Kidney tubule cell (primary cell): ENCODE results near the gene ZNF346.
A peak's percentile ranks its signal among the peaks of the same experiment; 100 is the strongest.
"Not testable (repeated sequence)": the region's sequence is repeated elsewhere in the genome, so short reads cannot be mapped to it uniquely, and the experiment has no call there.

ENCODE experiments used
- DNase-seq: peaks from one replicate; pipeline ENCODE4 v3.0.0-alpha.2; 2018; ENCODE audit warnings: low spot score

Gene ZNF346

DNA sequence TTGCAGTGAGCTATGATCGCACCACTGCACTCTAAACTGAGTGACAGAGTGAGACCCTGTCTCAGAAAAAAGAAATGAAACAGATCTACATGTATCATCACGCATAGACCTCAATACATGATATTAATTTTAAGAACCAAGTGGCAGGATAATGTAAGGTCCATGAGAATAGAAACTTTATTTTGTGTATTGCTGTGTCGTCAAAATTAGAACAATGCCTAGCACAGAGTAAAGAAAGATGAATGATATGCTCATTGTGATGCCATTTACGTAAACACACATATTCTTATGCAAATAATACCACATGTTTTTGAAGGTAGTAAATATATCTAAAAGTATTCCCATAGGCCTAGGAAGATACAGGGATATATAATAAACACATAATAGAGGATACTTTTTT, 12.3 kb upstream of the ZNF346 start:
- no peak for DNase-seq

DNA sequence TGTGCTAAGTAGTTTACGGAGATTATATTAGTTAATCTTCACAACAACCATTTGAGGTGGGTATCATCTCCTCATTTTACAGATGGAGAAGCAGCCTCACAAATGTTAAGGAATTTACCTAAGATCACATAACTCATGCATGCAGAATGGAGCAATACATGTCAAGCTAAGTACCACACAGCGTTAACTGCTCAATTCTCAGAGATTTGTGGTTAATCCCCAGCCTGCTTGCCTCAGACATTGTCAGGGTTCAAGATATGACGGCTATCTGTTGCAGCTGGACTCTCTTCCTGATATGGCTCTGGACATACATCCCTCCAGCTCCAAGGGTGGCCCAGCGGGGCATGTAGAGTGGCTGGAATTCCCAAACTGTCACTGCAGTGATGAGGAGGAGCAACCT, 7.3 kb upstream of the ZNF346 start:
- DNase-seq, result no peak

DNA sequence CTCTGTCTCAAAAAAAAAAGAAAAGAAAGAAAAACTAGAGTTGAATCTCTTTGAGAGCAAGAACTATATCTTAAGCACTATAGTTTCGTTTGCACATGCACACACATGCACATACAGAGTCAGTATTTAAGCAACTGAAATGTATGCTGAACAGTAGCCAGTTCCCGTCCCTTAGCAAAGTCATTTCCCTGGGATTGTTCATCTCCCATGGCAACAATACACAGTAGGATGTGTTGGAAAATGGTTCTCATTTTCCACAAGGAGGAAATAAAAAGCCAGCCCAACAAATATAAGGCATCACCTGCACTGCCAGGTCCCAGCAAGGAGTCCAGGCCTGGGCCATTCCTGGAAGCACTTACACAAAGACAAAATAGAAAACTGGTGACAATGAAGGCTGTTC, 4.2 kb upstream of the ZNF346 start:
- no peak for DNase-seq

DNA sequence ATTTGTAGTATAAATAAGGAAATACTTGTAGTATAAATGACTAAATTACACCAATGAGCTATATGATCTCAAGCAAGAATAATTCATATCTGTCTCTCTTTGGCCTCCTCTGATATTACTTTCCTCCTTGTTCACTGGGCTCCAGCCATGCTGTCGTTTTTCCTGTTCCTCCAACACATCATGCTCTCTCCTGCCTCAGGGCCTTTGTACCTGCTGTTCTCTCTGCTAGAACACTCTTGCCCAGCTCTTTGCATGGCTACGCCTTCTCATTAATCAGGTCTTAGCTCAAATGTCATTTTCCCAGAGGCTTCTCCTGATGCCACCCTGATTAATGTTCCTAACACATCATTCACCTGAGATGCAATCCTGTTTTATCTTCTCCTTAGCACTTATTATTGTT, 2.5 kb upstream of the ZNF346 start:
- no peak for DNase-seq

DNA sequence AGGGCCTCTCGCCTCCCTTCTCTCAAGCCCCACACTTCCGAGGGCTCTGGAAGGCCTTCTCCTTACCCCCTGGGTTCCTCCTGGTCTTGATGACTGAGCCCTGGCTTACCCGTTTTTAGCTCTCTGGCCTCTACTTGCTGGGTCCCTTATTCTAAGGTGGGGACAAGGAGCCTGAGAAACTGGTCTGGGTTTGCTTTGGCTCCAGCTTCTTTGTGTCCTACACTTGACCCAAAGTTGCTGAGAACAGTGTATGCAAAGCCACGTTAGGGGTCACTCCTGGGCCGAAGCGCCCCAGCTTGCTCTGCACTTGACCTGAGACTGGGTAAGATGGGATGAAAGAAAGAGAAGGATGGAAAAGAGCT, 788 bp downstream of the ZNF346 start:
- DNase-seq, result no peak

DNA sequence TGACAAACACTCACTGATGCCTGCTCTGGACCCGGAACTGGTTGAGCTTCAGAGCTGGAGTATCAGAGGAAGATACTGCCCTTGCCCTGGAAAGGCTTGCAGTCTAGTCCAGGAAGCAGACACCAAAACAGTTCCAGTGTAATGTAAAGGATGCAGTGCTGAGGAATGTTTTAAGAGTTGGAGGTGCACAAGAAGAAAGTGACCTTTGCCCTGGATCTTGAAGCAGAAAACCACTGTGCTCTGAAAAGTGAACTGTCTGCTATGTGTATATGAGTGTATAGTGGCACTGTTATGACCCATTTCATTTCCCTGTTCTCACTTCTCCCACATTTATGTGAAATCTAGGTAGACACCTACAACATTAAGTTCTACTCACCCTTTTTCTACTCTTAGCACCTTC, 2.1 kb downstream of the ZNF346 start:
- no peak for DNase-seq

DNA sequence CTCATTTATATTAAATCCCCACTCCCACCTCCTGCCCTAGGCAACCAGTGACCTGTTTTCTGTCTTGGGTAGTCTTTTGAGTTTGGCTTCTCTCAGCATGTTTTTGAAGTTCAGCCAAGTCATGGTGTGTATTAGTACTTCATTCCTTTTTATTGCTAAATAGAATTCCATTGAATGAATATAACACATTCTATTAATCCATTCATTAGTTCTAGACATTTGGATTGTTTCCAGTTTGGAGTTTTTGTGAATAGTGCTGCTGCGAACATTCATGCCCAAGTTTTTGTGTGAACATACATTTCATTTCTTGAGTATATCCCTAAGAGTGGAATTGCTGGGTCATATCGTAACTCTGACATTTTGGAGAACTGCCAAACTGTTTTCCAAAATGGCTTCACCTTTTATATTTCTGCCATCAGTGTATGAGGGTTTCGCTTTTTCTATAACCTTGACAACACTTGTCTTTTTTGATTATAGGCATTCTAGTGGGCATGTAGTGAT, 2.7 kb downstream of the ZNF346 start:
- DNase-seq, result no peak

DNA sequence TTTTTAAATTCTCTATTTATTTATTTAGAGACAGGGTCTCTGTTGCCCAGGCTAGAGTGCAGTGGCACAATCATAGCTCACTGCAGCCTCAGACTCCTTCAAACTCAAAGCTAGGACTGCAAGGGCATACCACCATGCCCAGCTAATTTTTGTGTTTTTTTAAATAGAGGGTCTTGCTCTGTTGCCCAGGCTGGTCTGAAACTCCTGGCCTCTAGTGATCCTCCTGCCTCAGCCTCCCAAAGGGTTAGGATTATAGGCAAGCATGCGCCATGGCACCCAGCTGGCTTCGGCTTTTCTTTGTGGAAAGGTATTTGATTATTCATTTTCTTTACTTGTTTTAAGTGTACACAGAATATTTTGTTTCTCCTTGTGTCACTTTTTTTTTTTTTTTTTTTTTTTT, 5.2 kb downstream of the ZNF346 start:
- DNase-seq, result no peak

DNA sequence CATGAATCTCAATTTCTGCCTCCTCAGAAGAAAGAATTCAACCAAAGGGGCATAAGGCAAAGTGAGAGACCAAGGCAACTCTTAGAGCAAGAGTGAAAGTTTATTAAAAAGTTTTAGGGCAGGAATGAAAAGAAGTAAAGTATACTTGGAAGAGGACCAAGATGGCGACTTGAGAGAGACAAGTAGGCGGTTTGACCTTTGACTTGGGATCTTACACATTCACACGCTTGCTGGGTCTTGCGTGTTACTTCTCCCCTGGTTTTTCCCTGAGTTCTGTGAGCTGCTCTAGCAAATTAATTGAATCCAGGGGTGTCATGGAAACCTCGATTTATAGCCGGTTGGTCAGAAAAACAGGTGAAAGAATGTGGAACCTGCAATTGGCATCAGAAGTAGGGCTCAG, 7.0 kb downstream of the ZNF346 start:
- DNase-seq, result no peak

DNA sequence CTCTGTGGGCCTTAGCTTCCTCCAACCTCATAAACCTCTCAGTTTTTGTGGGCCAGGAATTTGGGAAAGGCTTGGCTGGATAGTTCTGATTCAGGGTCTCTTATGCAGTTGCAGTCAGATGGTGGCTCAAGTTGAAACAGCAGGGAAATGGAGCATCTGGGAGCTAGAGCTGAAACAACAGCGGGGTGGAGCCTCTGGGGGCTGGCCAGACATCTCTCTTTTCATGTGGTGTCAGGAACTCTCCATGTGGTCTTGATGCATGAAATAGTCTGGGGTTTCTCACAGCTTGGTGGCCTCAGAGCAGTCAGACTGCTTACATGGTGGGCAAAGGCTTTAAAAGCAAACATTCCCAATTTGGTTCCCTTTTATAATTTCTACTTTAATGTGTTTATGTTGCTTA, 13.5 kb downstream of the ZNF346 start:
- no peak for DNase-seq

DNA sequence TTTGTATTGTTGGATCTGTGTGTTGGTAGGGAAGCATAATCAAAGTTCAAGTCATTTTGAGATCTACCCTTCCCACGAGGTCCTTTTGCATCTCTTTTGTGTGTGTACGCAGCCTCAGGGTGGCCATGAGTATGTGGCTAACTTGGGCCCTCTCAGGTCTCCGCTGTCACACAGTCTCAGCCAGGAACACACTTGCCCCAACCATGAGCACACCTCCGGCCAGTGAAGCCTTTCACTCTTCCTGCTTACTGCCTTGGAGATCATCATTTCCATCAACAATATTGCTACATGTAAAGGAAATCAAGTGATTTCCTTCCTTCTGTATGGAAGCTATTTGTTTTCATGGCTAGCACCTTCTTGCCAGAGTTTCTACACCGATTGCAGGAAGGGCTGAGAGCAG, 13.9 kb downstream of the ZNF346 start:
- no peak for DNase-seq

DNA sequence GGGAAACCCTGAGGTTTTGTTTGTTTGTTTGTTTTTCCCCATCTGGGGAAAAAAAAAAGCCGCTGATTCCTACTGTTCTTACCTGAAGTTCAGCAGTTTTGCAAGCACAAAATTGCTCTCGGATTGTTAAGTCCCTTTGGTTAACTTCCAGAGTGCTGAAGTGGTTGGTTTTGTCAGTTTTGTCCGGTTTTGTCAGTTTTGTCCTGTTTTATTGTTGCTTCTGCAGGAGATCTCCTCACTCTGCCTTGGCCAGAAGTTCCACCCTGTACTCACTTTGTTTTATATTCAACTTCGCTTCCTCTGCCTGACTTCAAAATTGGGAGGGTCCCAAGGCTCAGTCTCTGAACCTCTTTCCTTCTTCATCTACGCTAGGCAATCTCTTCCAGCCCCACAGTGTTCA, 14.4 kb downstream of the ZNF346 start:
- DNase-seq, result no peak

DNA sequence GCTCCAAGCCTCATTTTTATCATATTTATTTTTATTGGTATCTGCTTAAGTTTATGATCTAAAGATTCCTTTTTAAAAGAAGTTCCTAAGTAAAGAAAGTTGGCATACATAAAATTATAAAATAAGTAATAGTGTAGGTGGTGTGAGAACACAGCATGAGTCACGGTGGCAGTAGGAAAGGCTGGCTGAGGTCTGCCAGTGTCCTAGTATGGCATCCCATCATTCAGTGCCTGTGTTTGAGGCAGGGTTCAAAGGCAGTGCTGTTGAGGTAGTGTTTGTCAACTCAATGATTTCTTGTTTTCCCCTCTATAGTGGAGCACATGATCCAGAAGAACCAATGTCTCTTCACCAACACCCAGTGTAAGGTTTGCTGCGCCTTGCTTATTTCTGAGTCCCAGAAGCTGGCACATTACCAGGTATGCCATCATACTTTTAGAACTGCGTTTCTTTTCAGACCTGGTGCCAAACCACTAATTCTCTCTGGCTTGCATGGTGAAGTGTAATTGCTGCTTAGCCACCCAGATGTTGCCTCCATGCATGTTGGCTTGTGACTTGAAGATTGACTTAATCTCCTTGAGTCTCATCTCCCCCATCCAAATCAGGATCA, 18.4 kb downstream of the ZNF346 start:
- DNase-seq, result no peak

DNA sequence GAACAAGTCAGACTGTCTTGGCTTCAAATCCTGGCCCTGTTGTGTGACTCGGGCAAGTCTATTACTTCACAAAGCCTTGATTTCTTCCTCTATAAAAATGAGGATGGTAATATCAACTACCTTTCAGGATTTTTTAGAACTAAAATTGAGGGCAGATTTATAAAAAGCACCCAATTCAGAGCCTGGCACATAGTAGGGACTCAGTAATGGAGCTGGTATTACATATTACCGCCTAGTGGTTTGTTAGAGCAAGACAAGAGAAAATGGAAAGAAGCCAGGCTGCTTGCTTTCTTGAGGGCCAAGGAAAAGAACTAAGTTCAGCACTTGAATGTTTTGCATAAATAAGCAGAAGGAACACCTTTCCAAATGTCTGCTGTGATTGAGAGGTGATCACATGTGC, 19.4 kb downstream of the ZNF346 start:
- no peak for DNase-seq

DNA sequence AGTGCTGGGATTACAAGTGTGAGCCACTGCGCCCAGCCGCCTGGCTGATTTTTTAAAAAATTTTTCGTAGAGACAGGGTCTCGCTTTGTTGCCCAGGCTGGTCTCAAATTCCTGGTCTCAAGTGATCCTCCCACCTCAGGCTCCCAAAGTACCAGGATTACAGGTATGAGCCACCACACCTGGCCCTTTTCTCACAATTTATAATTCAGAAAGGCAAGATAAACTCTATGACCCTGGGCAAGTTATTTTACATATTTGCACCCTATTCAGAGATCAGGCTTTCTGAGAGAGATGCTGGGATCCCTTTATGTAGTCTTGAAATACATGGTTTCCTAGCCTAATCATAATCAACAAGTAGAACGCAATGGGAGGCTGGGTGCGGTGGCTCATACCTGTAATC, 20.6 kb downstream of the ZNF346 start:
- DNase-seq, result no peak

DNA sequence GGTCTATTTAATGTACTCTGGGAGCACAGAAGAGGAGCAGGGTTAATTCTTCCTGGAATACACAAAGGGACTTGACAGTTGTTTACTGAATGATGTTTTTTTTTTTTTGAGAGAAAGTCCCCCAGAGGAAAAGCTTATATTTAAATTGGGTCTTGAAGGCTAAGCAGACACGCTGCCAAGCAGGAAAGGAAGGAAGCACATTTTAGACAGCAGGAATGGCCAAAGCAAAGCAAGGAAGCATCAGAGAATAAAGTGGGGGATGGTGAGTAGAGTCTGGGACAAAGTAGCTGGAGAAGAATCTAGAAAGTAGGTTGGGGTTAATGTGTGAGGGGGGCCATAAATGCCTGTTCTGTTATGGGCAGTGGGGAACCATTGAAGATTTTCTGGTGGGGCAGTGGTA, 21.5 kb downstream of the ZNF346 start:
- no peak for DNase-seq

DNA sequence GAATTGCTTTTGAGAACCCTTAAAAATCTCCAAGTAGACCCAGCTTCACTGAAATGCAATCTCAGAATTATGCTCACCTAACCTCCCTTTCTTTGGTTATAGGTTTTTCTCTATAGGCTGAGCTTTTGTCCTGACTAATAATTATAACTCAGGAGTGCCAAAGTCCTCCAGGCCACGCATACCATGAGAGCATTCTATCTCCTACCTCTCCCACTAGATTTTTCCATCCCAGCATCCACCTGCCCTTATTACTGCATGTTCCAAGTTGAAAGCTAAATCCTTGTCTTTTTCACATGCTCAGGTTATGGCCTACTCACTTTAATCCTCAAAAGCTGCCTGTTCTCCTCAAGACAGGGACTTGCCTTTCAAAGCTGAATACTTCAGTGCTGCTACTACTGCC, 22.1 kb downstream of the ZNF346 start:
- no peak for DNase-seq

DNA sequence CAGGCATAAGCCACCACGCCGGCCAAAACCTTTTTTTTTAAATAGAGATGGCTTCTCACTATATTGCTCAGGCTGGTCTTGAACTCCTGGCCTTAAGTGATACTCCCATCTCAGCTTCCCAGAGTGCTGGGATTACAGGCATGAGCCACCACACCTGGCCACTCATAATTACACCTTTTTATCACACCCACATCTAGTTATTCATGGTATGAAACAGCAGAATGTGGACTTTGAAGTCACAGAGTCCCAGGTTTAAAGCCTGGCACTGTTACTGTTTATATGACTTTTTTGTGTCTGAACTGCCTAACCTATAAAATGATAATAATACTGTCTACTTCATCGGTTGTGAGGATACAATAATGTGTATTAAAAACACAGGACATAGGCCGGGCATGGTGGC, 23.1 kb downstream of the ZNF346 start:
- DNase-seq, result no peak

DNA sequence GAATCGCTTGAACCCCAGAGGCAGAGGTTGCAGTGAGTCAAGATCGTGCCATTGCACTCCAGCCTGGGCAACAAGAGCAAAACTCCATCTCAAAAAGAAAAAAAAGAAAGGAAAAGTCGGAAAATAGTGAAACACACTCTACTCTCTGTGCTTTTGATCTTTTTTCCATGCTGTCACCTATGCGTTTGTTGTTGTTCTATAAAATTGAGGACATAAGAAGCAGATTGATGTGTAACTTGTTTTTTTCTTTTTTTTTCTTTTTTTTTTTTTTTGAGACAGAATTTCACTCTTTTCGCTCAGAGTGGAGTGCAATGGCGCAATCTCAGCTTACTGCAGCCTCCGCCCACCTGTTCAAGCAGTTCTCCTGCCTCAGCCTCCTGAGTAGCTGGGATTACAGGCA, 26.0 kb downstream of the ZNF346 start:
- not testable (repeated sequence) for DNase-seq

DNA sequence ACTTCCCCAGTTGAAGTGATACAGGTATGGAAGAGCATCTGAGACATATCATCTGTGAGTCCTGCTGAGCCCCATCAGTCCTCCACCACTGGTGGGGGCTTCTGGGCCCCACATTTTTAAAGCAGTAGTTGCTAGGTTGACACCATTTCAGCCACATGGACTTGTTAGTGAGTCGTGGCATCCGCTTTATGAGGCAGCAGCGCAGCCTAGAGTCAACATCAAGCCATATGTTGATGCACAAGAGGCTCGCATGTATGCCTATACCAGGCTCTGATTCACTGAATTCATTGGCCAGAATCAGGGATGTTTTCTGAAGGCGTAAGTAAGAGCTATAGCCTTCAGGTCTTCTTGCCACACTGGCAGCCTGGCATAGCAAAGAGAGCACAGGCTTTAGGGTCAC, 26.8 kb downstream of the ZNF346 start:
- DNase-seq, result no peak

DNA sequence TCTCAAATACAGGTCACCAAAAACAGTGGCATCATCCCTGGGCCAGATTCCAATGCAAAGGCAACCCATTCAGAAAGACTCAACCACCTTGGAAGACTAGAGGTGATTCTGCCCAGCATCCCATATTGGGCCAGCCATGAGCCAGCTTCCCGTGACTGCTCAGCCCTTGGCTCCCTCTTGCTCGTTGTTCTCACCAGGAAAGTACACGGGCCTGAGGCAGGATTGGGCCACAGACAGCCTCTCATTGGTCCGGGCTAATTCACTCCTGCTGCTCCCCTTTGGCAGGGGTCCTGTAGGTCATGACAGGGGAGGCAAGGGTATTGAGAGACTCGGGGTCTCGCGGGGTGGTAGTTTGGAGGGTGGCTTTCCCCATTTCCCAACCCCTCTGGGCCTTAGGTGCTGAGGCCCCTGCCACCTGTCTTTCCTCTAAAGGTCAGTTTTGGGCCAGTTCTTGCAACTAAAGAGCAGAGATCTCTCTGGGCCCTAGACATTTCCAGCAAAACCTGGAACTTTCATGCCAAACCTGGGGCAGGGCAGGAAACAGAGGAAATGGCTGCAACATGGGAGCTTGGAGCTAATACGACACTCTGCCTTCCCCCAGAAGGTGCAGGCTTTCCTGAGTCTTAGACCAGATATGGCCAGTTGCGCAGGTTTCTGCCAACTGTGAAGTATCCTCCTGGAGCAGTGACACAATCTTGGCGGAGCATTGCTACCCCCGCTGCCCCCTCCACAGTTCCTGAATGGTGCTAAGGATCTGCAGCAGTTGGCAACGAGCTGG, 42.2 kb downstream of the ZNF346 start:
- no peak for DNase-seq

DNA sequence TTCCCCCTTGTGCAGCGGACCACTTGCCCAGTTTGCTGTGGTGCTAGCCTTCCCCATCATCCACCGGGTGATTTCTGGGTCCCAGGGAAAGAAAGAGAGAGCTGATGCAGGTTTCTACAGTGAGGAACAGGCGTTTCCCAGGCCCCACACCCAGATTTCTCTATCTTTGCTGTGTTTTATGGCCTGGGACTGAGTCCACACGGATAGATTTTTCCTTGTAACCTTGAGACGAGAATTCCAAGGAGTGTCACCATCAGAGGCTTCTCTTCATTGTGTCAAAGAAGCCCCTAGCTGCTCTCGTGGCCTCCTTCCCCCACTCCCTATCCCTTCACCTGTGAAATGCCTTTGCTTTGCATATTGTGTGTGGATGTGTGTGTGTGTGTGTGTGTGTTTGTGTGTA, 43.0 kb downstream of the ZNF346 start:
- DNase-seq, result no peak

DNA sequence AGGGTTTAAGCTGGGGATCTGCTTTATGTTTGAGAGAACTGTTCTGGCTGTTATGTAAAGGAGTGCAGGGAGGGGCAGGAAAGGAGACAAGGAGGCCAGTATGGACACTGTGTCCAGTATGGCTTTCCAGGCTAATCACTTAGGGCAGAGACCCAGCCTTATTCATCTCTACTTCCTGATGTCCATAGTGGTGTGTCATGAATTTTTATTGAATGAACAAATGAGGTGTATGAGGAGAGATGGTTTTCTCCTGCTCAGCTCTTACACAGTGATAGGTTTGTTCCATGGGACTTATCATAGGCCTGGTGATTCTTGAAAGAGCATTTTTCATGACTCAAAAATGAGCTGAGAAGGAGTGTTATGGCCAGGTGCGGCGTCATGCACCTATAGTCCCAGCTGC, 43.7 kb downstream of the ZNF346 start:
- DNase-seq, result peak; percentile 84

DNA sequence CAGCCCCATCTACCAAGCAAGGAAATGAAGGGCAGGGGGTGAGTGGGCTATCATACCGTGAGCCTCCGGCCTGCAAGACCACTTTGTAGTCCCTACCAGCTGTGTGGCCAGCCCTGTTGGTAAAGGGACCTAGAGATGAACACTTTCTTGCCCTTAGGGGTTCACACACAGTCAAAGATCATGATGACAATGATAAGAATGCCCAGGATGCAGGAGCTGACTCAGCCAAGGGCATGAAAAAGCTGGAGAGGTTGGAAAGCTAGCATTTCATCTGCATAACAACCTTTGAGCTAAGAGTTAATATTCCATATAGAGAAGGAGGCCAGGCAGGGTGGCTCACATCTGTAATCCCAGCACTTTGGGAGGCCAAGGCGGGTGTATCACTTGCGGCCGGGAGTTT, 45.0 kb downstream of the ZNF346 start:
- DNase-seq, result peak; percentile 34
